ENCODE measurements around the gene SLC18A2. TPM values are rescaled to one million over a fixed set of nuclear protein-coding genes. Genes with fewer than 3 reads are reported as not detected.

Gene SLC18A2
- polyA plus RNA-seq, 1 experiment, result not detected

DNA sequence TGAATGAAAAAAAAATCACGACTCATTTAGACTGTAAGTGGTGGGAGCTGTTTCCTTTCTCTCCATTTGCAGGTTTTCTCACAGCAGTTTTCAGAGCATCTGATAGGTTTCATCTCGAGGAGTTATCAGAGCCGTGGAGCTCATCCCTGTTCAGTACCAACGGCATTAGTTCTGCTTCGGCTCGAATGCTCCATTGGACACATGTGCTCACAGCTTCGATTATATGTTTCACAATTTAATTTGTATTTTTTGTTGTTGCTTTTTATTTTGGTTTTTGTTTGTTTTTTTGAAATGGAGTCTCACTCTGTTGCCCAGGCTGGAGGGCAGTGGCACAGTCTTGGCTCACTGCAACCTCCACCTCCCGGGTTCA, 1.5 kb downstream of the SLC18A2 start:
- Histone ChIP-seq H3K4me3 (ENCODE audit: low read depth, low read length) (no peak overlapping the region), H3K27me3 (ENCODE audit: control insufficient read depth, insufficient read depth, low read length) (peaks cover 8% of the 10 kb centered on the region), H3K36me3 (ENCODE audit: control insufficient read depth, insufficient read depth, low read length) (no peaks in the 10 kb centered on the region)
- ChIA-PET POLR2A (no interaction called here), CTCF (interaction anchor here (1.0 to 6.1 kb wide), 3 partner anchors 25 to 78 kb away, joined by 3 to 27 read pairs (median 4); no protein-coding TSS in a partner anchor)
- TF ChIP-seq, protein P1, sequence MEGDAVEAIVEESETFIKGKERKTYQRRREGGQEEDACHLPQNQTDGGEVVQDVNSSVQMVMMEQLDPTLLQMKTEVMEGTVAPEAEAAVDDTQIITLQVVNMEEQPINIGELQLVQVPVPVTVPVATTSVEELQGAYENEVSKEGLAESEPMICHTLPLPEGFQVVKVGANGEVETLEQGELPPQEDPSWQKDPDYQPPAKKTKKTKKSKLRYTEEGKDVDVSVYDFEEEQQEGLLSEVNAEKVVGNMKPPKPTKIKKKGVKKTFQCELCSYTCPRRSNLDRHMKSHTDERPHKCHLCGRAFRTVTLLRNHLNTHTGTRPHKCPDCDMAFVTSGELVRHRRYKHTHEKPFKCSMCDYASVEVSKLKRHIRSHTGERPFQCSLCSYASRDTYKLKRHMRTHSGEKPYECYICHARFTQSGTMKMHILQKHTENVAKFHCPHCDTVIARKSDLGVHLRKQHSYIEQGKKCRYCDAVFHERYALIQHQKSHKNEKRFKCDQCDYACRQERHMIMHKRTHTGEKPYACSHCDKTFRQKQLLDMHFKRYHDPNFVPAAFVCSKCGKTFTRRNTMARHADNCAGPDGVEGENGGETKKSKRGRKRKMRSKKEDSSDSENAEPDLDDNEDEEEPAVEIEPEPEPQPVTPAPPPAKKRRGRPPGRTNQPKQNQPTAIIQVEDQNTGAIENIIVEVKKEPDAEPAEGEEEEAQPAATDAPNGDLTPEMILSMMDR (IDR thresholded peaks at IDR 0.05; ENCODE audit: insufficient read depth, low read depth, low read length), result no peak
- DNase-seq (ENCODE audit: low read depth), result no peak

DNA sequence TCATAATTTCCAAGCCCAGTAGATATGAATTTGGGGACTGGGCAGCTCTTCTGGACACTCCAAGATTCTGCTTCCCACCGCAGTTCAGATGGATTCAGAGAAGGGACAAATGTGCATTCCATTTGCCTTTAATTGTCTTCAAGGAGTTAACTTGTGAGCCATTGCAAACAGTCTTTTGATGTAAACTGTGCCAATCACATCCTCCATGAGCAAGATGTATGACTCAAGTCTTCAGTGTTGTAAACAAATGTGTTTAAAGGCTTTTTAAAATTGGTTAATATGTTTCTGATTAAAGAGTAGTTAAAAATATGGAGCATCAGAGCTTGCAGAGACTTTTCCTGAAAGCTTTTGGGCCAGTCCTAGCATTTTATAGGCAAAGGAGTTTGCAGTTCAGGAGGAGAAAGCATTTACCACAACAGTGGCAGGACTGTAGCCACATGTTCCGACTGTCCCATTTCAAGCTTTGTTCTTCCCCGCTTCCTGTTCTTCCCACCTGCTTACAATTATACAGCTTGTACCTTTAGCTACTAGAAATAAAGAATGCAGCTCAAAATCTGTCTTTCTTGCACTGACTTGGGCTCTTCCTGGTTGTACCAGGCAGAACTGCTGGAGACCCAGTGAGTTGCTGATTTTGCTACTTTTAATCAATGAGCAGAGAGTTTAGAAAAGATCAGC, 6.2 kb downstream of the SLC18A2 start:
- TF ChIP-seq, protein P1 (IDR thresholded peaks at IDR 0.05; ENCODE audit: insufficient read depth, low read depth, low read length), result no peak
- H3K36me3 ChIP-seq (ENCODE audit: control insufficient read depth, insufficient read depth, low read length), result no peaks in the 10 kb centered on the region
- peaks cover 5% of the 10 kb centered on the region for H3K27me3 ChIP-seq (ENCODE audit: control insufficient read depth, insufficient read depth, low read length)
- DNase-seq (ENCODE audit: low read depth), result peak; percentile 4
- no peak overlapping the region for H3K4me3 ChIP-seq (ENCODE audit: low read depth, low read length)
- ChIA-PET CTCF (interaction anchor here (1.1 to 6.1 kb wide), 3 partner anchors 30 to 95 kb away, joined by 3 to 27 read pairs (median 9); no protein-coding TSS in a partner anchor), POLR2A (interaction anchor here (0.6 kb wide), 1 partner anchor 1263 kb away, joined by 3 read pairs; no protein-coding TSS in a partner anchor)

DNA sequence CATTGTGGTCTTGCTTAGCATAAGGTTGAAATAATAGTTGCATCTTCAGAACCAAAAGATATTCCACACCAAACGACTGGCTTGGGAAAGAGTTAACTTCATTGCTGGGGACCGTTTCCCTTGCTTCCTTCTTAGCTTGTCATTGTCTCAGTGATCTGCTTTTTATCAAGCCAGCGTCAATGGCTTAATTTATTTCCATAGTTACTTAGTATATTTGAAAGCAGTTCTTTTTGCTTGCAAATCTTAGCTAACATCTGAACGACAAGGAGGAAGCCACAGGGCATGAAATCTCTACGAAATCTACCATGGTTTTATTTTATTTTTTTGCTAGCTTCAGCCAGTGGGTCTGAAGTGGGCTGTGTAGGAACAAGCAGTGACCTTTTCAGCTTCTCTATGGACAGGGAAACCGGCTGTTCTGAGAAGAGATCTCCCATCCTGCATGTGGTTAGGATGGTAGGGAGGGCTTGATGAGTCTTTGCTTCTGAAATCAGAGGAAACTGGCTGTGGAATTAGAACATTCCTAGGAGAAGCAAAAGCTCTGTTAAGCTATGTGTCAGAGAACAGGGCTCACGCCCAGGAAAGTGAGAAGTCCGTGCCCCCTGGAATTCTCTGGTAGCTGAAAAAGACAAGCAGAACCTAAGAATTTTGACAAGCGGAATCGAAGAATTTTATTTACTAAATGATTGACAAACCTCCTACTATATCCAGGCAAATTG, 8.0 kb downstream of the SLC18A2 start:
- Histone ChIP-seq H3K4me3 (ENCODE audit: low read depth, low read length) (no peak overlapping the region), H3K36me3 (ENCODE audit: control insufficient read depth, insufficient read depth, low read length) (no peaks in the 10 kb centered on the region), H3K27me3 (ENCODE audit: control insufficient read depth, insufficient read depth, low read length) (peaks cover 3% of the 10 kb centered on the region)
- ChIA-PET CTCF (interaction anchor here (0.6 to 4.1 kb wide), 5 partner anchors 23 to 1442 kb away, joined by 3 to 18 read pairs (median 3); no protein-coding TSS in a partner anchor), POLR2A (interaction anchor here (0.5 kb wide), 1 partner anchor 66 kb away, joined by 3 read pairs; no protein-coding TSS in a partner anchor)
- DNase-seq (ENCODE audit: low read depth), result no peak
- TF ChIP-seq, protein P1 (IDR thresholded peaks at IDR 0.05; ENCODE audit: insufficient read depth, low read depth, low read length), result no peak

DNA sequence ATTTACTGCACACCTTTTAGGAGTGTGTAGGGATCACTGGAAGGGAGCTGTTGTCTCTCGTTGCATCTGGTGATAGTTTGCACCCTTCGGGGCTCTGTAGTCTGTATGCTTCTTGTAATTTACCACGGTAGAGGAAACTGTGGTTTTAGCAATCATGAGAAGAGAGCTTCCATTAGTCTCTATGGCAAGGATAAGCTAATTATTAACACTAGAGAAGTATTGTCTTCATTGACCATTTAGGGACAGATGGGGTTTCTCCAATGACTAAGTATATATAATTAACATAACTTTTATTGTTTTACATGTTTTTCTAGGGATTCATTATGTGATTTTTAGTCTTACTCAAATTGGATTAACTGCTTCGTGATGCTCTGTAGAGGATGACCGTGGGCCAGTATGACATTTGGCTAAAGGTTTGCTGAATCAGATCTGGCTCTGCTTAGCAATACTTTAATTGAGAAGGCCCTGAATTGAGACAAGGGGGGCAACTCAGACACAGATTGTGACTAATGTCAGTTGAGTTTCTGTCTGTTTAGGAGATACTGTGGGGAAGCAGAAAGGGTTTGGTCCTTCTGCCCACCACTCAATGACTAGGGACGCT, 8.7 kb downstream of the SLC18A2 start:
- POLR2A ChIA-PET, result interaction anchor here (0.6 kb wide), 1 partner anchor 519 kb away, joined by 3 read pairs; no protein-coding TSS in a partner anchor
- TF ChIP-seq, protein P1 (IDR thresholded peaks at IDR 0.05; ENCODE audit: insufficient read depth, low read depth, low read length), result no peak
- Histone ChIP-seq H3K36me3 (ENCODE audit: control insufficient read depth, insufficient read depth, low read length) (no peaks in the 10 kb centered on the region), H3K4me3 (ENCODE audit: low read depth, low read length) (no peak overlapping the region), H3K27me3 (ENCODE audit: control insufficient read depth, insufficient read depth, low read length) (peaks cover 3% of the 10 kb centered on the region)
- CTCF ChIA-PET, result interaction anchor here (0.6 to 4.1 kb wide), 4 partner anchors 33 to 1443 kb away, joined by 3 to 18 read pairs (median 4); no protein-coding TSS in a partner anchor
- no peak for DNase-seq (ENCODE audit: low read depth)
